Measurements from ENCODE around the gene STK11IP. TPM values are rescaled to one million over a fixed set of nuclear protein-coding genes. Genes with fewer than 3 reads are reported as not detected.

The STK11IP gene
- total RNA-seq, 3 donors from 2014 or later: 11.2 to 16.7 (median 15.7) TPM

- Histone ChIP-seq H3K9me3 (no peaks in the 10 kb centered on the region), H3K4me3 (no peak overlapping the region), H3K36me3 (no peaks in the 10 kb centered on the region), H3K4me1 (peaks cover 0 to 3% of the 10 kb centered on the region in 2 donors), H3K27me3 (no peaks in the 10 kb centered on the region), H3K27ac (no peak overlapping the region)
- intact Hi-C loops (cut with DNase I; ENCODE audit: low total_unique reads): no loop called here
- TF ChIP-seq CTCF (IDR thresholded peaks at IDR 0.05): no peak
- no peak for TF ChIP-seq POLR2AphosphoS5 (IDR thresholded peaks at IDR 0.05)
- no peak for TF ChIP-seq POLR2A (IDR thresholded peaks at IDR 0.05)
- DNase-seq (ENCODE audit: low spot score in 2 of 2): no peak
Observed at GRCh38 chr2:219625179-219625578, 27.5 kb downstream of the STK11IP start.

DNA sequence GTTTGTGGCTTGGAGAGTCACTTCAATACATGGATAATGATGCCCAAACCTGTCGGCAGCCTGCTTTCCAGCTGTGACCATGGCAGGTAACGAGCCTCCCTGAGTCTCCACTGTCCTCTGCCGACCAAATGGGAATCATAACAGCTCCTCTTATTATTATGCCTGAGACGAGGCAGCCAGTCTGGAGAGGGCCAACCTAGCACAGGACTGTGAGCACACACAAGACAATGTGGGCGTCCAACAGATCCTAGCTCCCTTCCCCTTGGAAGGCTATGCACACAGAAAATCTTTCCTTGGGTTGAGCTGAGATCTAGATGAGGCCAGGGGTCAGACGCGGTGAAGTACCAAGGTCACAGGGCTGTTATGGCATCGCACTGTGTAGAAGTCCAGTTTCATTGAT lies 28.9 kb downstream of the STK11IP start:
- intact Hi-C loops (cut with DNase I; ENCODE audit: low total_unique reads): no loop called here
- Histone ChIP-seq H3K4me3 (no peak overlapping the region), H3K36me3 (no peaks in the 10 kb centered on the region), H3K27ac (no peak overlapping the region), H3K9me3 (no peaks in the 10 kb centered on the region), H3K4me1 (peaks cover 0 to 3% of the 10 kb centered on the region in 2 donors), H3K27me3 (no peaks in the 10 kb centered on the region)
- DNase-seq (ENCODE audit: low spot score in 2 of 2): no peak
- TF ChIP-seq POLR2AphosphoS5 (IDR thresholded peaks at IDR 0.05) (no peak), POLR2A (IDR thresholded peaks at IDR 0.05) (no peak), CTCF (IDR thresholded peaks at IDR 0.05) (no peak)

- Histone ChIP-seq H3K9me3 (no peaks in the 10 kb centered on the region), H3K27ac (peak within 1 kb of the TSS; percentile 54 to 71), H3K36me3 (no peaks in the 10 kb centered on the region), H3K27me3 (no peaks in the 10 kb centered on the region), H3K4me3 (peak within 1 kb of the TSS; percentile 40 to 94 (median 71)), H3K4me1 (peaks cover 0 to 3% of the 10 kb centered on the region in 2 donors)
- TF ChIP-seq CTCF (IDR thresholded peaks at IDR 0.05) (no peak), POLR2A (IDR thresholded peaks at IDR 0.05) (no peak), POLR2AphosphoS5 (IDR thresholded peaks at IDR 0.05) (no peak)
- no peak for DNase-seq (ENCODE audit: low spot score in 2 of 2)
- intact Hi-C loops (cut with DNase I; ENCODE audit: low total_unique reads): no loop called here
Observed at GRCh38 chr2:219627103-219628100, 29.7 kb downstream of the STK11IP start, which contains the start of gene SLC4A3. Gene SLC4A3, plus strand, starts transcription at chr2:219627630. Its CDS starts 363 bp downstream, at chr2:219627993.

GRCh38 chr2:219628235-219628985 lies 30.8 kb downstream of the STK11IP start:
- no peaks in the 10 kb centered on the region for H3K27me3 ChIP-seq
- H3K27ac ChIP-seq: no peak overlapping the region
- no peaks in the 10 kb centered on the region for H3K9me3 ChIP-seq
- no peak for DNase-seq (ENCODE audit: low spot score in 2 of 2)
- no peaks in the 10 kb centered on the region for H3K36me3 ChIP-seq
- TF ChIP-seq POLR2AphosphoS5 (IDR thresholded peaks at IDR 0.05): no peak
- no peak for TF ChIP-seq POLR2A (IDR thresholded peaks at IDR 0.05)
- TF ChIP-seq CTCF (IDR thresholded peaks at IDR 0.05): no peak
- H3K4me1 ChIP-seq: peaks cover 0 to 3% of the 10 kb centered on the region in 2 donors
- intact Hi-C loops (cut with DNase I; ENCODE audit: low total_unique reads): no loop called here
- H3K4me3 ChIP-seq: peak overlapping the region in 2 of 3 donors; percentile 71 to 94
